ENCODE results near the gene SRRM4.

Gene SRRM4

GRCh38 chr12:119183942-119184695 is 202.8 kb downstream of the SRRM4 start:
- in situ Hi-C loops (cut with HindIII; ENCODE audit: low sequenced_read_pairs) = no loop called here

- in situ Hi-C loops (cut with HindIII; ENCODE audit: low sequenced_read_pairs) = no loop called here
Observed at GRCh38 chr12:119195256-119195655, 213.9 kb downstream of the SRRM4 start.

- in situ Hi-C loops (cut with HindIII; ENCODE audit: low sequenced_read_pairs) = no loop called here
Observed at GRCh38 chr12:119198440-119198839, 217.1 kb downstream of the SRRM4 start.

DNA sequence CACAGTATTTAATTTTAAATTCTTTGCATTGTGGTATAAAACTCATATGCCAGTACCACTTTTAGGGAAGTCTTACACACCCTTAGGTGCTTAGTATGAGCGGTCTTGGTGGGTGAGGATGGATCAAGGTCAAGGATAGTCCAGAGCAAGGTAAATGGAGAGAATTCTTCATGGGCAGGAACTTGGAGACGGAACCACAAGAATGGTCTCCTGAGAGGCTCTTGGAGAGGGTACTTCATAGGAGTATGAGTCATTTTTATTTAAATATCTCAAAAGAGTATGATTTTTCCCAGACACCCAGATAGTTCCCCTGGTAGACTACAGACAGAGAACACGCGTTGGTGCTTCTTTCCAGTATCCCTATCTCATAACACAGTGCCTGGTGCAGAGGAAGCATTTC is 219.3 kb downstream of the SRRM4 start:
- in situ Hi-C loops (cut with HindIII; ENCODE audit: low sequenced_read_pairs) = no loop called here

GRCh38 chr12:119201789-119202543 is 220.6 kb downstream of the SRRM4 start:
- in situ Hi-C loops (cut with HindIII; ENCODE audit: low sequenced_read_pairs) = no loop called here

- in situ Hi-C loops (cut with HindIII; ENCODE audit: low sequenced_read_pairs) = no loop called here
Observed at GRCh38 chr12:119202544-119202943, 221.2 kb downstream of the SRRM4 start.

GRCh38 chr12:119204131-119204530 is 222.8 kb downstream of the SRRM4 start:
- in situ Hi-C loops (cut with HindIII; ENCODE audit: low sequenced_read_pairs) = no loop called here

DNA sequence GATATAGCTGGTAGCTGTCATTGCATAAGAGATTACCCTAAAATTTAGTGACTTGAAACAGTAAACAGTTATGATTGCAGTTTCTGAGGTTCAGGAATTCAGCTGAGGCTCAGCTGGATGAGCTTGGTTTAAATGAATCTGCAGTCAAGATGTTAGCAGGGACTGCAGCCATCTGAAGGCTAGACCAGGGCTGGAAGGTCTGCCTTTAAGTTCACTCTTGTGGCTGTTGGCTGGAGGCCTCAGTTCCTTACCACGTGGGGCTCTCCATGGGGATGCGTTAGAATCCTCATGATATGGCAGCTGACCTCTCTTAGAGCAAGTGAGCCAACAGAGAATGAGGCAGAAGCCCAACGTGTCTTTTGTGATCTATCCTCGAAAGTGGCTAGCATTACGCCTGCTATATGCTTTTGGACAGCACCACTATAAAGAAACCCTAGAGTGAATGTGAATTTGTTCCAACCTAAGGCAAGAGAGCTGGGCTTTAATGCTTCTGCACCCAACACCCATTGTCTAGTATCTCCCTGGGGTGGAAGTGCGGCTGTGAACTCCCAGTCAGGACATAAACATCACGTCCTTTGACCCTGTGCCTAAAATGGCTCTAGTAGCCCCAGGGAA is 223.4 kb downstream of the SRRM4 start:
- in situ Hi-C loops (cut with HindIII; ENCODE audit: low sequenced_read_pairs) = no loop called here

- in situ Hi-C loops (cut with HindIII; ENCODE audit: low sequenced_read_pairs) = no loop called here
Observed at GRCh38 chr12:119206348-119207062, 225.2 kb downstream of the SRRM4 start.

- in situ Hi-C loops (cut with HindIII; ENCODE audit: low sequenced_read_pairs) = no loop called here
Observed at GRCh38 chr12:119207063-119207560, 225.8 kb downstream of the SRRM4 start.

DNA sequence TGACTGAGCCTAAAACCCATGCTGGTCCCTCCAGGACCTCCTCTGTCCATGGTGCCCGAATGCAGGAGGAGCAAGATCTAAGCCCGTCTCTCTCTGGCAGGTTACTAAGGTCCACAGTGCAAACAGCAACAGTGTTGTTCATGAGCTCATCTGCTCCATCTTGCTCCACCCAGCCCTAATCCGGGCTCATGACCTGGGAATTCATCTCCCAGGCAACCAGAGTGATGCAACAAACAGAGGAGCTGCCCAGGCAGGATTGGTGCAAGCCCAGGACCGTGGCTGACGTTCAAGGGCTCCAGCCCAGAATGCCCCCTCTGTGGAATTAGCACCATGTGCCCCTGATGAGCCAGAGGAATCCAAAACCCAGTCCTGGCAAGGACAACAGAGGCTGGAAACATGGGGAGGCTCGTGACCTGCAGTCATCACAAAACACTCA is 227.3 kb downstream of the SRRM4 start:
- in situ Hi-C loops (cut with HindIII; ENCODE audit: low sequenced_read_pairs) = no loop called here

DNA sequence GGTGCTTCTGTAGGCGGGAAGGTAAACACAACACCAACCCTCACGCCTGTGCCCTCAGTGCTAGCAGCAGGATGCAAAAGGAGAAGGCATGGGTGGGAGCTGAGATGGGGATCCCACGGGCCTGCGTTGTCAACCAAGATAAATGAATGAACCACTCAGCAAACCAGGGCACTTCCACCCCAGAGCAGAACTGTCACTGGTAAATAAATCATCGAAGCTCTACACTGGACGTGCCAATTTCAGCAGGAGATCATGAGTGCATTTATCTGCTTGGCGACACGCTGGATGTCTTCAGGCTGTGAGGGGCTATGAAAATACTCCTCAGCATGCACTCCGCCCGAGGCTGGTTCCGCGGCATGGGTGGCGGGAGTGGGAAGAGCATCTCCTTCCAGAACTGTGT is 230.5 kb downstream of the SRRM4 start:
- in situ Hi-C loops (cut with HindIII; ENCODE audit: low sequenced_read_pairs) = no loop called here

All from endothelial cell of hepatic sinusoid (primary cell).